ENCODE data around the gene ABI3.
"Not testable (repeated sequence)": the region's sequence is repeated elsewhere in the genome, so short reads cannot be mapped to it uniquely, and the experiment has no call there.

Gene ABI3, protein sequence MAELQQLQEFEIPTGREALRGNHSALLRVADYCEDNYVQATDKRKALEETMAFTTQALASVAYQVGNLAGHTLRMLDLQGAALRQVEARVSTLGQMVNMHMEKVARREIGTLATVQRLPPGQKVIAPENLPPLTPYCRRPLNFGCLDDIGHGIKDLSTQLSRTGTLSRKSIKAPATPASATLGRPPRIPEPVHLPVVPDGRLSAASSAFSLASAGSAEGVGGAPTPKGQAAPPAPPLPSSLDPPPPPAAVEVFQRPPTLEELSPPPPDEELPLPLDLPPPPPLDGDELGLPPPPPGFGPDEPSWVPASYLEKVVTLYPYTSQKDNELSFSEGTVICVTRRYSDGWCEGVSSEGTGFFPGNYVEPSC

DNA sequence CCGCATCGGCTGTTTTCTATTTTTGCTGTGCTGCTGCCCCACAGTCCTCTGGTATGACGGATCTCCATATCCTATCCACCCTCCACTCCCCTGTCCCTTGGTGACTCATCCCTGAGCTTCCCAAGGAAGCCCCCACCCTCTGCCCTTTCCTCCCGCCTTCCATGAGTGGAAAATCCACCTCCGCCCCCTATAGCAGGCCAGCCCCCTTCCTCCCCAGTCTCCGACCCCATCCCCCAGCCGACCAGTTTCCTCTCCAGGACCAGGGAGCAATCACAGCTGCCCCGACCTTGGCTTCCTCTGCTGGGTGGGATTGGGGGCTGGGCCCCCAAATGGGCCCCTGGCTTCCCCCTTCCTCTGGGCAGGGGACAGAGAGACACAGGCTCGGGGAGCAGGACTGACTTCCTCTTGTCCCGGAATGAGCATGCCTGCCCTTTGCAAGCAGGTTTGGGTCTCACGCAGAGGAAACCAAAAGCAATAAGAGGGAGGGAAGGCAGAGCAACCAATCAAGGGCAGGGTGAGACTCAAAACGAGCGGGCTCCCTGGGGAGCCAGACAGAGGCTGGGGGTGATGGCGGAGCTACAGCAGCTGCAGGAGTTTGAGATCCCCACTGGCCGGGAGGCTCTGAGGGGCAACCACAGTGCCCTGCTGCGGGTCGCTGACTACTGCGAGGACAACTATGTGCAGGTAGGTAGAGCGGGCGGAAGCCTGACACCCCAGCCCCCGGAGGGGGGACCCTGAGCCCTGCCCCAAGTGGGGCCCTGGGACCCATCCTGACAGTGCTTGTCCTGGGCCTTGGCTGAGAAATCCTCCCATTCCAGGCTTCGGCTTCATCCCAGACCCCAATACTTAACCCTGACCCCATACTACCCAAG lies at the start of gene ABI3, which contains the start of gene GNGT2:
ABI3 (plus strand) TSS at position 550 of the 872 bp plus-strand sequence; CDS start at position 568, 18 bp downstream.
GNGT2 (minus strand) TSS at position 417 of the 872 bp plus-strand sequence. CDS start 3,152 bp downstream, outside the sequence.
- DNase-seq = no peak

DNA sequence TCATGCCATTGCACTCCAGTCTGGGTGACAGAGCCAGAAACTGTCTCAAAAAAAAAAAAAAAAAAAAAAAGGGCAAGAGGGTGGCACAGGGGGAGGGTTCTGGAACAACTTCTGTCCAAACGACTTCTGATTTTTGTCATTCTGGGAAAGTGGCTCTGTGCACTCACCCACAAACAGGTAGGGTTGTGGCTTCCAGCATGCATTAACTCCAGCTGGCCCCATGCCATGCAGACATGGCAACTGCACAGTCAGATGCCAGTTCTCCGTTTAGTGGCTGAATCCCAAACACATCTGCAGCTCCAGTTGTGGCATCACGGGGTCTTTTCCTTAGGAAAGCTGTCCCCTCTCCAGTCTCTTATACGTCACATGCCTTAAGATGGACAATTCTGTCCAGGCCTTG lies 47.6 kb upstream of the ABI3 start:
- no peak for DNase-seq

DNA sequence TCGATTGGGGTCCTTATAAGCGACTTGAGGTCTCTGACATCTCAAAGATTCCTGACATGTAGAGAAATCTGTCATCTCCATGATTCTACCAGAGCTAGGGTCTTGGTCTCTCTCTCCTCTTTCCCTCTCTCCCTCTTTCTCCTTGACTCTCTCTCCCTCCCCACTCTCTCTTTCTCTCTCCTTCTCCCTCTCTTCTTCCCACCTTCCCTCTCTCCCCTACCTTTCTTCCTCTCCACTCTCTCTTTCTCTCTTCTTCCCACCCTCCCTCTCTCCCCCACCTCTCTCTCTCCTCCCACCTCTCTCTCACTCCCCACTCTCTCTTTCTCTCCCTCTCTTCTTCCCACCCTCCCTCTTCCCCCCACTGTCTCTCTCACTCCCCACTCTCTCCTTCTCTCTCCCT lies 45.4 kb upstream of the ABI3 start:
- DNase-seq = no peak

DNA sequence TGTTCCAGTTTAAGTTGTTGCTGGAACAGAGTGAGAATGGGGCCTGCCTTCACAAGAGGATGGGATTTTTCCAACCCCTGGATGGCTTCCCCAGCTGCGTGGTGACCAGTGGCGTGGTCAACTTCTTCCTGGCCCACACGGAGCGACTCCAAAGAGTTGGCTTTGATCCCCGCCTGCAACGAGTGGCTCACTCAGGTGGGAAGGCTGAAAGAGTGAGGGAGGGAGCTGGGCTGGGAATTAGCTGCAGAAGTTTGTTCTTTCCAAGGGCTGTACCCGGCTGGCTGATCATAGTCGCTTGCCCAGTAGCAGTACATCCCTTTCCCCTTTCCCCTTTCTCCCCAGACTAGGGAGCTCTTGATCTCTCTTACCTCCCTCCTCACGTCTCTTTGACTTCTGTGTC lies 41.8 kb upstream of the ABI3 start:
- DNase-seq = no peak

DNA sequence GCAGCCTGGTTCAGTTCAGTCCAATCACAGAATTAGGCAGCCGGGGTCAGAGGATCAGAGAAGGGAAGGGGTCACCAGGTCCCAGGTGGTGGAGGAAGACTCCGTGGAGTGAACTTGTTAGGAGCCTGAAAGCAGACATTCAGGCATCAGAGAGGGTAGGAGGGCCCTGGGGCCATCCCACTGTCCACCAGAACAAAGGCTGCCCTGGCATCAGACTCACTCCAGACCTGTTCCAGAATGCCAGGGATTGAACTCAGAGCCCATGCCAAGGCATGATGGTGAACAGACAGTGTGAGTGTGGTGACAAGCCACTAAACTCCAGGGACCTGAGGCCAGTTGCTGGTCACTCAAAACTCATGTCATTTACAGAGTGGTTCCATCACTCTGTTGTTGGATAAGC lies 40.3 kb upstream of the ABI3 start:
- no peak for DNase-seq

DNA sequence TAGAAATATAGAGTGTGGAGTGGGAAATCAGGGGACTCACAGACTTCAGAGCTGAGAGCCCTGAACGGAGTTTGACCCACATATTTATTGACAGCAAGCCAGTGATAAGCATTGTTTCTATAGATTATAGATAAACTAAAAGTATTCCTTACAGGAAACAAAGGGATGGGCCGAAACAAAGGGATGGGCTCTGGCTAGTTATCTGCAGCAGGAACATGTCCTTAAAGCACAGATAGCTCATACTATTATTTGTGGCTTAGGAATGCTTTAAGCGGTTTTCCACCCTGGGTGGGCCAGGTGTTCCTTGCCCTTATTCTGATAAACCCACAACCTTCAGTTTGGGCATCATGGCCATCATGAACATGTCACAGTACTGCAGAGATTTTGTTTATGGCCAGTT lies 39.8 kb upstream of the ABI3 start:
- DNase-seq = not testable (repeated sequence)

DNA sequence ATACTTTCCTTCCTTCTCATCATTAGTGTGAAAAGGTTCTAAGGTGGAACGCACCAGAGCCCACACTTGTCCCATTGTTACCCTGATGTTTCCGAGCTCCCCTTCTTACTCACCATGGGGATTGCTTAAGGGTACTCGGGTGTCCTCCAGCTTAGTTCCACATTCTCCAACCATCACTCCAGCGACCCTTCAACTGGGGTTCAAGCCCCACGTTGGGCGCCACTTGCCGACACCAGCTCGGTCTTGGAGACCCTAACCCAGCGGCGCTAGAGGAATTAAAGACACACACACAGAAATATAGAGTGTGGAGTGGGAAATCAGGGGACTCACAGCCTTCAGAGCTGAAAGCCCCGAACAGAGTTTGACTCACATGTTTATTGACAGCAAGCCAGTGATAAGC lies 34.5 kb upstream of the ABI3 start:
- not testable (repeated sequence) for DNase-seq

DNA sequence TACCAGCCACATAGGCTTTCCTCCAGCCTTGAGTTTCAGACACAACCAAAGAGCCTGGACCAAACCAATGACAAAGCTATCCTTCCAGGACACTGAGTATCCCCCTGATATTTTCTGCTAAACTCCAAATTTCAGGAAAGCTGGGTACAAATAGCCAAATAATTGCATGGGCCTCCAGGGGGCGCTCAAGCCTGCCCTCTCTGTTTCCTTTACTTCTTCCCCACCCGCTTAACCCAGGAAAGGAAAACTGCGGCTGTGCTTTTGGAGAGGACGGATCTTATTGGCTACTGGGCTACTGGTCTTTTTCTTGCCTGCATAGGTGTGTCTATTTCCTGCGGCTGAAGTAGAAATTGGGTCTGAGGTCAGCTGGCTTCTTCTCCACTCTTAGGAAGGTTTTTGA lies 30.2 kb upstream of the ABI3 start:
- DNase-seq = peak; percentile 5 to 14

DNA sequence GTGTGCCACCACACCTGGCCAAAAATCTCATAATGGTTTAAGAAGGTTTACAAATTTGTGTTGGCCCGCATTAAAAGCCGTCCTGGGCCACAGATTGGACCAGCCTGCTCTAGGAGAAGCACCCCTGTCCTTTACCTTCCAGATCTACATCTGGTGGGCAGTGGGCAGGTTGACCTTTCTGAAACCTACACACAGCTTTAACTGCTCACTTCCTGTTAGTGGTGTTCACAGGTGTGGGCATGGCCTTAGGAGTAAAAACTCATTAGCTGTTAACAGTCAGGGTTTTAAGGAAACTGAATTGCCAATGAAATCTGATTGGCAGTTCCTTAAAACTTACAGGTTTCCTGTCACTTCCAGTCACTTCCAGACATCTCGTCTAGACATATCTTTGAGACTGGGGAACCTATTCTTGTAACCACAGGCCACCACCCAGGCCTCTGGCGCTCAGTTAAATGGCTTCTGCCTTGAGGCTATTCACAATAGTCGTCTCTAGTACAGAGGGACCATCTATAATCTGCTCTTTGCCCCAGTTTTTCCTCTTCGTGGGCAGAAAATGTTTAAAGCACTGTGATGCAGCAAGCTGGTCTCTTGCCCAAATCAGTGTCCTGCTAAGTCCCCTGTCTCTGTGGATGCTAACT lies 29.4 kb upstream of the ABI3 start:
- DNase-seq = no peak

DNA sequence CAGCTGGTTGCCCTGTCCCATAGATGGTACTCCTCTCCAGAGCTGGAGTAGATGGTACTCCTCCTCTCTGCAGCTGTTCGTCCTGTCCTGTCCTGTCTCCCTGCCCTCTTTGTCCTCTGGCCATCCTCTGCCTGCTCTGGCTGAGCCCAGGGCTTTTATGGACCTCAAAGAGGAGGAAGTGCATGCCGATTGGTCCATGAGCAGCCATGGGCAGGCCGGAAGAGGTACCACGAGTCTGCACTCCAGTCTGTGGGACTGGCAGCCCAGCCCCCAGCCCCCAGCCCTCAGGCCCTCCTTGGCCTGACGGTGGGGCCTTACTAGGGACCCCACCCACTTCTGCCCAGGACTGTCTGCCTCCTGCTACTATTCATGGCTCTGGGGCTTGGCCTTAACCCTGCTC lies 27.2 kb upstream of the ABI3 start:
- DNase-seq = no peak

DNA sequence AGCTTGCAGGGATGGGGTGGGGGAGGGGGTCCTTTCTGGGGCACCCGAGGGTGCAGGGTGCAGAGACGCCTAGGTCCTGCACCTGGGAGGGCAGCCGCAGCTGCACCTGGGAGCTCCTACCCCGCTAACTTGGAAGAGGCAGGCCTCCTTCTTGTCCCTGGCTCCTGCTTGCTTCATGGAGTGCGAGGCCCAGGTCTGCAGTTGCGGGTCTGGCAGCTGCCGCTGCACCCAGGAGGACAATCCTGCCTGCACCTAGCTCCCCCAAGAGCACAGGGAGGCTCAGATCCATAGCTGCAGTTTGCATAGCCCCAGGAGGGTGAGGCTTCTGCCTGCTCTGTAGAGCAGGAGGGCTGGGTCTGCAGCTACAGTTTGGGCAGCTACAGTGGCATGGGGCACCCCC lies 26.7 kb upstream of the ABI3 start:
- DNase-seq = no peak

DNA sequence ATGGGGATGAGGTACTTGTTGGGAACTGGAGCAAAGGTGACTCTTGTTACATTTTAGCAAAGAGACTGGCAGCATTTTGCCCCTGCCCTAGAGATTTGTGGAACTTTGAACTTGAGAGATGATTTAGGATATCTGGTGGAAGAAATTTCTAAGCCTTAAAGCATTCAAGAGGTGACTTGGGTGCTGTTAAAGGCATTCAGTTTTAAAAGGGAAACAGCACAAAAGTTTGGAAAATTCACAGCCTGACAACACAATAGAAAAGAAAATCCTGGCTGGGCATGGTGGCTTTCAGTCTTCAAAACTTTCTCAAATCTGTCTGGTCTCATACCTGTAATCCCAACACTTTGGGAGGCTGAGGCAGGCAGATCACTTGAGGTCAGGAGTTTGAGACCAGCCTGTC lies 26.0 kb upstream of the ABI3 start:
- not testable (repeated sequence) for DNase-seq

DNA sequence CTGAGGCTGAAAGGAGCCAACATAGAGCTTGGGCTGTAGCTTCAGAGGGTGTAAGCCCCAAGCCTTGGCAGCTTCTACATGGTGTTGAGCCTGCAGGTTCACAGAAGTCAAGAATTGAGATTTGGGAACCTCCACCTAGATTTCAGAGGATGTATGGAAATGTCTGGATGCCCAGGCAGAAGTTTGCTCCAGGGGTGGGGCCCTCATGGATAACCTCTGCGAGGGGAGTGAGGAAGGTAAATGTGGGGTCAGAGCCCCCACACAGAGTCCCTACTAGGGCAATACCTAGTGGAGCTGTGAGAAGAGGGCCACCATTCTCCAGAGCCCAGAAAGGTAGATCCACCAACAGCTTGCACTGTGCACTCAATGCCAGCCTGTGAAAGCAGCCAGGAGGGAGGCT lies 25.1 kb upstream of the ABI3 start:
- not testable (repeated sequence) for DNase-seq

DNA sequence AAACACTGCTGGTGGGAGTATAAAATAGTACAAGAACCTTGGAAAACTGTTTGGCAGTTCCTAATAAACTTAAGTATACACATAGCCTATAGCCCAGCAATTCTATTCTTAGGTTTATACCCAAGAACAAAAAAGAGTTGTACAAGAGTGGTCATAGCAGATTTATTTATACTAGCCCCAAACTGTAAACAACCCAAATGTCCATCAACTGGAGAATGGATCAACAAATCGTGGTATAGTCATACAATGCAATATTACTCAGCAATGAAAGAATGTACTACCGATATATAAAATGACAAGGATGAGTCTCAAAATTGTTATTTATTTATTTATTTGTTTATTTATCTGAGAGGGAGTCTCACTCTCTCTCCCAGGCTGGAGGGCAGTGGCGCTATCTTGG lies 23.2 kb upstream of the ABI3 start:
- DNase-seq = no peak

DNA sequence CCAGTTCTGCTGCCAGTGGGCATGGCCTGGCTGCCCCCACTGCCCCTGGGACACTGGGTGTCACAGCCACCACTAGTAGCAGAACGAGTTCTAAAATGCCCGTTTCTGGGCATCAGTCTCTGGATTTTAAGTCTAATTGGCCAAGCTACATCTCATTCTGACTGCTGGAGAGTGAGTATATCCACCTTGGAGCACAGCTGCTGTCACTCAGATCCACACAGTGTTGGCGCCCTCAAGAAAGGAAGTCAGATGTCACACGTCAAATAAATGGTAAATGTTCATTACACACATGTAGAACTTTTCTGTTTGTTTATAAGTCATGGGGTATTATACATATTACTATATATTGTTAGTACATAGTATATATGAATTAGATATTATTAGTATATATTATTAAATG lies 19.6 kb upstream of the ABI3 start:
- DNase-seq = no peak

DNA sequence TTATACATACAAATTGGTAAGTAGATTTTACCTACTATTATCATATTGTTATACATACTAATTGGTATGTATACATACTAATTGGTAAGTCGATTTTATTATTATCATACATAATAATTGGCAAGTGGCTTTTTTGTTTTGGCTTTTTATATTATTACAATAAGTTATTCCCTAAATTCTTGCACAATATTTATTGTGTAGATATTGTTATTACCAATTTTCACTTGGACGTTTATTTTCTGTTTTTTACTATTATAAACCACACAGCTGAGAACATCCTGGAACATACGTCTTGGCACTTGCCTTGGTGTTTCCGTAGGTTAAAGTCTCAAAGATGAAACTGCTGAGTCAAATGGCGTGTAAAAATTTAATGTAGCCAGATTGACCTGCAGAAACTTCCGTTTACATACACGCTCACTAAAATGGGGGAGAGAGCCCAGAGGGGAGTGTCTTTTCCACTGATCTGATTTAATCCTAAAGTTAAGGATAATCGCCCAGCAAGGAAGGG lies 19.0 kb upstream of the ABI3 start:
- no peak for DNase-seq

DNA sequence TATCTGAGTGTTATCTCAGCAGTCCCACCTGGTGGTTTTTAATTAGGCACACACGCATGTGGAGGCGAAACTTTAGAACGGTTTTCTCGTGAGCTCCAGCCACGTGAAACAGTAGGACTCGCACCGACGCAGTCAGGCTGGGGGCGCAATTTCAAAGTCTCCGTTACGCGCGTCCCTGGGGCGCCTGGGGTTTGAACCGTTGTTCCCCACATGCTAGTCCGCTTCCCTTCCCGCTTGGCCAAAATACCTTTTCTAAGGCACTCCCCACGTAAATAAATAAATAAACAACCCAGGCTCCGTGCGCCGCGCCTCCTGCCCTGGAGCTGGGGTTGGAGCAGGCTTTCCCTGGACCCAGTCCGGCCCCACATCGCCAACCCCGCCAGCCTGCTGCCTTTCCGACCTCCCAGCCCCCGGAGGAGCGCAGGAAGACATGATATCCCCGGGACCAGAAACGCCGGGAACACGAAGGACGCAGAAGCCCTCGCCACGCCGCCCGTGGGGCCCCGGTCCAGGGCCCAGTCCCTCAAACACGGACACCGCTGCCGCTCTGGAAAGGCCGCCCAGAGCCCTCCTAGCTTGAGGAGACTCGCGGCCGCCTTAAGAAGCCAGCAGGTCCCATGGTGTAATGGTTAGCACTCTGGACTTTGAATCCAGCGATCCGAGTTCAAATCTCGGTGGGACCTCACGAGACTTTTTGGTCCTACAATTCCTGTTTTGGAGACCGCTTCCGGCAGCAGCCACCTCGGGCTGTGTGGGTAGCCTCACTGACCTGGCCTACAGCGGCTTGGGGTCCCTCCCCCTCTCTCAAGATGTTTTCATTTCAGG lies 18.4 kb upstream of the ABI3 start:
- peak; percentile 65 to 88 for DNase-seq

DNA sequence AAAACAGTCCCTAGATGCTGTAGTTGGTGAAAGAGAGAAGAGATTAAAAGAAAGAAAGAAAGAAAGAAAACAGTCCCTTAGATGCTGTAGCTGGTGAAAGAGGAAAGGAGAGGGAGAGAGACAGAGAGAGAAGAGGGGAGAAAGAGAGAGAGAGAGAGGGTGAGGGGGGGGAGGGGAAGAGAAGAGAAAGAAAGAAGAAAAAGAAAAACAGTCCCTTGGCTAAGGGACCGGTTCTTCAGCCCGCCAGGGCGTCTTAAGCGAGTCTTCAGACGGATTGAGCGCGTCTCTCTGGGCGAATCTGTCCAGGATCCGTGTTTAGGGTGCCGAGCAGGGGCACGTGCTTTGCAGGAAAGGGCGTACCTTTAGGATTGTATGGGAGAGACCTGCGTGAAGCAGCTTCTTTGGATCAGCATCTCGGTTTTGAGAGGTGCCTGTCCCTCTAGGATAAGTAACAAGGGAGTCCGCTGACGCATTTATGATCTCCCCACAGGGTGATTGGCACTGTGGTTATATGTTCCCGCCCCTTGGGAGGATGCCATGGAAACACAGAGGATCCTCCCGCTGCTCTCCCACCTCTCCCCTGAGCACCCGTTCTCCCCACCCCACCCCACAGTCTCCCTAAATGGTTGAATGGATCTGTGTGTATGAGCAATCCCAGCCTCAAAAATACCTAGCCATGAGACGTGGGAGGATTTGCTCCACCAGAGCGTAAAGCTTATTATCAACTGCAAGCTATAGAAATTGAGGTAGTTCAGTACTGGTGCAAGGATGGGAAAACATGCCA lies 16.8 kb upstream of the ABI3 start:
- peak; percentile 6 to 22 for DNase-seq

DNA sequence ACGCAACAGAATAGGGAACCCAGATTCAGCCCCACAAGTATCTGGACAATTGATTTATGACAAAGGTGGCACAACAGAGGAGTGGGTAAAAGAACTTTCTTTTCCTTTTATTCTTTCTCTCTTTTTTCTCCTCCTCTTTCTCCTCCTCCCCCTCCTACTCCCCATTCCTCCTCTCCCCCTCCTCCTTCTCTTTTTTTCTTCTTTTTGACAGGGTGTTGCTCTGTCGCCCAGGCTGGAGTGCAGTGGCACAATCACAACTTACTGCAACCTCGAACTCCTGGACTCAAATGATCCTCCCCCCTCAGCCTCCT lies 16.3 kb upstream of the ABI3 start:
- no peak for DNase-seq

DNA sequence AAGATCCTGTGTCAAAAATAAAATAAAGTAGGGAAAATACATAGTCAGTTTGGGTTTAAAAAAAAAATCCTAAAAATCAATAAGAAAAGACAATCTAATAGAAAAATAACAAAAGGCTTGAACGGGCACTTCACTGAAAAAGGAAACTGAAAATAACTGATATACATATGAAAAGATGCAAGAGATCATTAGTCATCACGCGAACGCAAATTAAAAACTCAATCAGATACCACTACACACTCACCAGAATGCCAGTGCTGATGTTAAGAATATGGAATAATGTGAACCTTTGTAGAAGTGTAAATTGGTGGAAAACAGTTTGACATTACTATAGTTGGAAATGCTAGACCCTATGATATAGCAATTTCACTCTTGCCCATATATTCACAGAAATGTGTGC lies 14.8 kb upstream of the ABI3 start:
- no peak for DNase-seq

DNA sequence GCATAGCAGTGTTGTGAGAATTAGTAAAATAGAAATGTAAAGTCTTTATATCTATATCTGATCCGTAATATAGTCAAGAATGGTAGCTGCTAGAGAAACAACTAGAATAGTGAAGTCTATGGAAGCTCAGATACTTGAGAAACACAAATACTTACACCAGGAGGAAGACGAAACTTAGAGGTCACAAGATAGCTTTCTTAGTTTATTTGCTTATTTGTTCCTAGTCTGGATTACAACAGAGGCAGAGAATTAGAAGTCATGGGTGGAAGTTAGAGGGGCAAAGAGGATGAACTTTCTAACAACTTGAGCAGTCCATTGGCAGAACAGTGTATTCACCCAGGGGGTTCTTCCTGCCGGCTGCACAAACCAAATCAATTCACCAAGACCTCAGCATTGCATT lies 14.0 kb upstream of the ABI3 start:
- no peak for DNase-seq

All from NCI-H1930 (cell line).